Activated CD4-positive, CD25-positive, alpha-beta regulatory T cell treated with anti-CD3 and anti-CD28 coated beads, Interleukin-2, amount 50 U/mL, for 24 hours (primary cell): ENCODE results near the gene EPS8L1.
"Not testable (repeated sequence)": the region's sequence is repeated elsewhere in the genome, so short reads cannot be mapped to it uniquely, and the experiment has no call there.

ENCODE experiments used
- ATAC-seq, 2 donors: fragments of 150-1000 bp; cut with Tn5 transposase; one replicate each; pipeline ENCODE4 v1.10.0; 2021; ENCODE audit warnings: mild to moderate bottlenecking in 1 of 2, moderate library complexity in 1 of 2

Gene EPS8L1

DNA sequence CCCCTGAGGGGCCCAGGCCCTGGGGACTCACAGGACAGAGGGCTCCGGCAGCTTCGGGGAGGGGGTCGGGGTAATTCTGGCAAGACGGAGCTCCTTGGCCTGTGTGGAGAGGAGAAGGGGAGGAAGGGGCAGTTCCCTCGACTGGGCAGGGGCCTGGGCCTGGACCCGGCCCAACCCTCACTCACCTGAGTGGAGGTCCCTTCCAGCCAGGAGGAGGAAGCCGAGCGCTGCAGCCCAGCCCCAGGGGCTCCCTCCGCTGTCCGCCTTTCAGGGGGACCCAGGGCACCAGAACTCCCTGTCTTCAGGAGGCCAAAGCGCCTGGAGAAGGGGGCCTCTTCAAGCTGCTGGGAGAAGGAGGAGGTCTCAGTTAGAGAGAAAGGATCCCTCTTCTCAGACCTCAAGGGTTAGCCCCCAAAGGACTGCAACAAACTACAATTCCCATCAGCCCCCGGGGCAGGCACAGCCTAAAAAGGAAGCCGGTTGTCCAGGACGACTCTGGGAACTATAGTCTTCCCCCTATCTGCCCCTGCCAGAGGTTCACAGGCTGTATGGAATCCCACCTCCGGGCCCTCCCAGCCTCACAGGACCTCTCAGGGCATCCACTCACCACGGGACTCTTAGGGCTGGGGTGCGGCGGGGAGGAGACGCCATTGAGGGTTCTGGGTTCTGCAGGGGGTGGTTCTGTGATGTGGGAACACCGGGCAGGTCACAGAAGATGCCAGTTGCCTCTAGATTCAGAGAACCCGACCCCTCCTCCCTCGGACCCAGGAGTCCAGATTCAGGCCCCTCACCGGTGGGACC lies 19.8 kb downstream of the EPS8L1 start:
- ATAC-seq = no peak

DNA sequence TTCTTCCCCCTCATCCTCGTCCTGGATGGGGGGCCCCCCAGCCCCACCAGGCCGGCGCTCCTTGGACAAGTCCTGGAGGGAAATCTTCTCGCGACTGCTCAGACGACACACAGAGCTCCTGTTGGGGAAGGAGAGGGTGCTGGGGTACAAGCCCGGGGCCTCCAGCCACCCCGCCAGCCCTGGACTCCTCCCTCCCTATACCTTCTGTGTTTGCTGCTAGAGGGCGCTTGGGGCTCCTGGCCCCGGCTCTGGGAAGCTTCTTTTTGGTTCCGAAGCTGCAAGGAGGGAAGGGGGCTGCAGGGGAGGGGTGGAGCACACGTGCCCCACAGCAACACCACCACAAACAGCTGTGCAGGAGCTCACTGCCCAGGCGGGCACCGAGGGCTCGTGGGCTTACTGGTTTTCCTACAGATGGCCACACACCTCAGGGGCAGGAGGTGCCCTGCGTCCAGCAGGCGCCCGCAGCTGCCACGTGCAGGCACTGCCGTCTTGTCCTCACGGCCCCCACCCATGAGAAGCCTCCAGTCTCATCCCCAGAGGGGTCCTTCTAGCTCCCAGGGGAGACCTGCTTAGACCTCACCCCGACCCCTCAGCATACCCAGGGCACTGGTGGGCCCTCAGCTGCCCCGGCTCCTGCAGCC lies 20.5 kb downstream of the EPS8L1 start:
- no peak for ATAC-seq

DNA sequence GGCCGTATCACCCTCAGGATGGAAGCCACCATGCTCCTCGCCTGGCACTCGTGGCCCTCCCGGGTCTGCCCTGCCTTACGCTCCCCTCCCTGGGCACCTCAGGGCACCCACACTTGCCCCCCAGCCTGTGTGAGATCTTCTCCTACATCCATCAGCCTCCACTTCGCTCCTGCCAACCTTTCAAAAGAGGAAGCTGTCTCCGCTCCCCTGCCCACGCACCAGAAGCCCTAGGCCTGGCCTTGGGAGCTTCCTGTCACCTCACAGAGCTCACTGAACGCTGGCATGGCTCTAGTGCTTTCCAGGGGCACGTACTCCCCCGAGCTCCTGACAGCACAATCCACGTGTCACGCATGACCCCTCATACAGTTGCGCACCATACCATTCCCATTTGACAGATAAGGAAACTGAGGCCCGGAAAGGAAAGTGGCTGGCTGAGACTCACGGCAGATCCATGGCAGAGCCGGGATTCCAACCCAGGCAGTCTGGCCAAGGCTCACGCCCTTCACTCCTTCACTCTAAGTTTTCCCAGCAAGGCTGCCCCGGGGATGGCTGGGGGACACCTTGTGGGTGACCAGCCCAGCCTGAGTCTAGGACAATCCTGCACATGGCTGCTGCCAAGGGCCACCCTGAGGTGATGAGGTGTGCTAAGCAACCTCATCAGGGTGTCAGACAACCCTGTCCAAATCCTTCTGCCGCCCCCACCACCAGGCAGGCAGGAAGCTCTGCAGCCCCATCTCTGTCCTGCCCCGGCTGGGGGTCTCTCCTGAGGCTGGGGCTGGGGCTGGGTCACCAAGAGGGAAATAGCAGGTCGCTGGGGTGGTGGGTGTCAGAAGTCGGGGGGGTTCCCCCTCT lies 22.4 kb downstream of the EPS8L1 start:
- ATAC-seq = no peak

DNA sequence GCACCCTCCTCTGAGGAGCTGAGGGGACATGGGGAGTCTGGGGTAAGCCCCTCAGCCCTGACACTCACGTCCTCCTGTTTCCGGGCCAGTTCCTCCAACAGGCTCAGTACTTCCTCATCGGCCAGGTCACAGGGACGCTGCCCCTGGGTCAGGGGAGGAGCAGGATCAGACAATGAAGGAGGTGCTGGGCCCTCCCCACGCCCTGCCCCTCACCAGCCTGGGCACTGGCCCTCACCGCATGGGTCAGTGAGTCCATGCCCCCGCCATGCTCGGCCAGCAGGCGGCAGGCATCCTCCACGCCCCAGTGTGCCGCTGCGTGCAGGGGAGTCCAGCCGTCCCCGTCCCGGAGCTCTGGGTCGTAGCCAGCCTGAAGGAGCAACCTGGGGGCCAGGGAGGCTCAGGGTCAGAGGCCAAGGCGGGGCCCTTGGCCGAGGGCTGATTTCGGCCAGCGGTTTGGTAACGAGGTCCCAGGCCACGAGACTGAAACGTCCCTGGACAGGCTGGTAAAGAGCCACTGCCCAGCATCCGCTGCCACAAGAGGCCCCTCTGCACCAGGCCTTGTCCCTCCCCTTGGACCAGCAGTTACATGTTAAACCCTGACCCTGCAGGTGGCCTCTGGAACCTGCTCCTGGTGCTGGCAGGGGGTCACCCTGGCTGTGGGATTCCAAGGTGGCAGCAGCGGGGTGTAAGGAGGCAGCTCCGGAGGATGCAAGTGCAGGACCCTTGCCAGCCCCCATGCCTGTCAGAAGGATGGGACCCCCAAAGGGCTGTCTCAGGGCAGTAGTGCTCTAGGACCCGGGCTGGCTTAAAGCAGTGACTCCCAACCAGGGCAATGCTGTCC lies 23.3 kb downstream of the EPS8L1 start:
- no peak for ATAC-seq

DNA sequence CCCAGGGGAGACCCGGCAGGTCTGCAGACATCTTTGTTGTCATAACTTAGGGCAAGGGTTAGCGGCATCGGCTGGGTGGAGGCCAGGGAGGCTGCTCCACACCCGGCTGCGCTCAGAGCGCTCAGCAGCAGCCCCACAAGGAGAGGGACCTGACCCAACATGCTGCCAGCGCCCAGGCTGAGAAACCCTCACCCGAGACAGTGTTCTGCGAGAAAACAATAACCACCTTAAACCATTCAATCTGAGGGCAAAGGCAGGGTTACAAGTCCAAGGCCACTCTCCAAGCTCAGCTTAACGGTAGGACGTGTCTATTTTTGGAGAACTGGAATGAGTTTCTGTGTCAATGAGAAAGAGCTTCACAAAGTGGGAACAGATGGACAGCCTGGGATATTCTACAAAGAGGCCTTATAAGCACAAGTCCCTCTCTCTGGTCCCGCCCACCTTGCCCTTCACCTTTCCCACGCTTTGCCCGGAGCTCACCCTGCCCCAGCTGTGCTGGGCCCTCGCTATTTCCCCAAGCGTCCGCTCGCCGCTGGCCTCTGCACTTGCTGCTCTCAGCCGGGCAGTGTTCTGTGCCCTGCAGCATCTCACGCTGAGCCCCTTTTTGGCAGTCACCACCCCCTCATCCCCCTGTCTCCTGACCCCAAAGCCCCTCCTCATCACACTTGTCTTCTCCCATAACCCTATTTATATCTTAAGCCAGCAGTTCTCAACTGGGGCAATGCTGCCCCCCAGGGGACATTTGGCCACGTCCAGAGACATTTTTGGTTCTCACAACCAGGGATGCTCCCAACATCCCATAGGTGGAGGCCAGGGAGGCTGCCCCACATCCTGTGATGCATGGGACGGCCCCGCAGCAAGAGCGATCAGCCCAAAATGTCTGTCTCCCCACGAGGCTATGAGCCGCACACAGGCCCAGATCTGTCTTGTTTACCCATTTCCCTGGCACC lies 24.2 kb downstream of the EPS8L1 start:
- ATAC-seq = no peak

DNA sequence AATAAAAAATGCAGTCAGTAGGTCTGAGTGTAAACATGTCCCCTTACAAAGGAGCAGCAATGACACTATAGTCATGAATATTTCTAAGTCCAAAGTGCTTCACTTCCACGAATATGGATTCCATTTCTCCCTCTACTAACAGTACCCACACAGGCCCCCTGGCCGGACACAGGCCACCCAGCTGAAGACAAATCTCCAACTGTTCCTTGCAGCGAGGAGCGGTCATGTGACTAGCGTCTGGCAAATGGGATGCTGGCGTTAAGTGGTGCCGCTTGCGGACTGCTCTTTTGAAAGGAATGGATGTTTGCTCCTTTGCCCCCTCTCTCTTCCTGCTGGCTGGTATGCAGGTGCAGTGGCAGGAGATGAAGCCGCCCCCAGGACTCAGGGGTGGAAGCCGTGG lies 25.6 kb downstream of the EPS8L1 start:
- ATAC-seq = no peak

DNA sequence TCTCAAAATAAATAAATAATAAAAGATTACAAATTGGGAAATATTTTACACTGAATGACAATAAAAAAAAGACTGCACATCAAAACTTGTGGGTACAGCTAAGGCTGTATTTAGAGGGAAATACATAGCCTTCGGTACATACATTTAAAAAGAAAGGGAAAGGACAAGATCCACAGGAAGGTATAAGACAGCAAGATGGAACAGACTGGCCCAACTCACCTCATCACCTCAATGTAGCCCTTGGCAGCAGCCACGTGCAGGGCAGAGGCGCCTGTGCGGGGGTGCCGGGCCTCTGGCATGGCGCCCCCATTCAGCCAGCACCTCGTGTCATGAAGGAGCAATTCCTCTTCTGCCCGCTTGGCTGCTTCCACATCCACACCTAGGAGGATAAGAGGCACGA lies 27.5 kb downstream of the EPS8L1 start:
- ATAC-seq = no peak

DNA sequence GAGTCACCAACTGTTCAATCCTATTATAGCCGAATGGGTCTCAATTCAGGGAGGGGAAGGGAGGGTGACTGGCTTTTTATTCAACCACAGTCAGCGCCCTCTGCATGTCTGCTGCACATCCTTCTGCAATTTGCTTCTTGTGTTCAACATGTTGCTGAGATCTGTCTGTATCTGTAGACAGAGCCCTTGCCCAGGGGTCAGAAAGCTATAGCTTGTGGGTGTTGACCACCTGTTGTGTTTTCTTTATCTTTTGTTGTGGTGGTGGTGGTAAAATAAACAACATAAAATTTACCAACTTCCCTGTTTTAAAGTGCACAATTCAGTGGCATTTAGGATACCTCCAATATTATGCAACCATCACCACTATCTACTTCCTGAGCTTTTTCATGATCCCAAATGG lies 29.6 kb downstream of the EPS8L1 start:
- ATAC-seq = no peak

DNA sequence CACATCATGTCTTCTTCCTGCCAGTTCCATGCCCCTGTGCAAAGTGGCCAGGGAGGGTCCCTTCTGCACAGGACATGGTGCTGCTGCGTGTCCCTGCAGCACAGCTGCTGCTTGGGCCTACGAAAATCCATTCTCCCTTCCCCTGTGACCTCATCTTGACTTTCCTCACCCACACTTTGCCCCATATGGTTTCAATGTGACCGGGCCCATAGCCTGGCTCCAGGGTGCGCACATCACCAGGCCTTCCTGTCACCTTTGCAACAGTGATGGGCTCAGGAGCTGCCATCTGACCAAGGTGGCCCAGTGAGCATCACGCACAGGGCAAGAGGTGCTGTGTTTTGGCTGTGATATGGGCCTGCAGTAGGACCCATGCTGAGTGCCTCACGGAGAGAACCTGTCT lies 30.9 kb downstream of the EPS8L1 start:
- no peak for ATAC-seq

DNA sequence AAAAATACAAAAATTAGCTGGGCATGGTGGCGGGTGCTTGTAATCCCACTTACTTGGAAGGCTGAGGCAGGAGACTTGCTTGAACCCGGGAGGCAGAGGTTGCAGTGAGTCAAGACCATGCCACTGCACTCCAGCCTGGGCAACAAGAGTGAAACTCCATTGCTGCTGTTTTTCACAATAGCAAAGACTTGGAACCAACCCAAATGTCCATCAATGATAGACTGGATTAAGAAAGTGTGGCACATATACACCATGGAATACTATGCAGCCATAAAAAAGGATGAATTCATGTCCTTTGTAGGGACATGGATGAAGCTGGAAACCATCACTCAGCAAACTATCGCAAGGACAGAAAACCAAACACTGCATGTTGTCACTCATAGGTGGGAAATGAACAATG lies 31.6 kb downstream of the EPS8L1 start:
- ATAC-seq = not testable (repeated sequence)

DNA sequence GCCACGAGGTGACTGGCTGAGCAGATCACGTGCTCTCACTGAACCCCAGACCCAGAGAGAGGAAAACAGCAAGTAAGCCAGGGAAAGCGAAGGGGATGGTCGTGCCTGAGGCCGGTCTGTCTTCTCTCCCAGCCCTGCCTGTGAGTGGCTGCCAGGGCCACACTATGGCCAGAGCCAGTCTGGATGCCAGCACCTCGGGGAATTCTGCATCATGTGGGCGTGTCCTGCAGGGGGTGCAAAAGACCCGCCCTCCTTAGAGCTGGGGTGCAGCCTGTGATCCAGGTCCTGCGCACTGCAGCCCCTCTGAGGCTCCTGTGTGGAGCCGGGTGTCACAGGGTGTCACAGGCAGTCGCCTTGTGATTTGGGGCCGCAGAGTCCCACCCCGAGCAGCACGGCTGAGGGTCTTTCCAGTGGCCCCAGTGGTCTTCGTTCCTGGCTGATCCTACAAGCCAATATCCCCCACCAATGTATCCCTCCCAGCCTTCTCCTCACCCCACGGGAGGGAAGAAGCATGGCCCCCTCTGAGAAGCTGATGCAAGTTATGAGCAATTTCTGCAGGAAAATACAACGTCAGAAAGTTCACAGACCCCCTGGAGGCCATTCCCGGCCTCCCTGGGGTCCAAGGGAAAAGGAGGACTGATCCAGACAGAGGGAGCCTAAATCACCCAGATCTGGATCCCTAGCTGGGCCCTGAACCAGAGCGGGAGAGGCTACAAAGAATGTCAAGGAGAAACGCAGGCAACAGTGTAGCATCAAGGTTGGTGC lies 34.0 kb downstream of the EPS8L1 start:
- no peak for ATAC-seq

DNA sequence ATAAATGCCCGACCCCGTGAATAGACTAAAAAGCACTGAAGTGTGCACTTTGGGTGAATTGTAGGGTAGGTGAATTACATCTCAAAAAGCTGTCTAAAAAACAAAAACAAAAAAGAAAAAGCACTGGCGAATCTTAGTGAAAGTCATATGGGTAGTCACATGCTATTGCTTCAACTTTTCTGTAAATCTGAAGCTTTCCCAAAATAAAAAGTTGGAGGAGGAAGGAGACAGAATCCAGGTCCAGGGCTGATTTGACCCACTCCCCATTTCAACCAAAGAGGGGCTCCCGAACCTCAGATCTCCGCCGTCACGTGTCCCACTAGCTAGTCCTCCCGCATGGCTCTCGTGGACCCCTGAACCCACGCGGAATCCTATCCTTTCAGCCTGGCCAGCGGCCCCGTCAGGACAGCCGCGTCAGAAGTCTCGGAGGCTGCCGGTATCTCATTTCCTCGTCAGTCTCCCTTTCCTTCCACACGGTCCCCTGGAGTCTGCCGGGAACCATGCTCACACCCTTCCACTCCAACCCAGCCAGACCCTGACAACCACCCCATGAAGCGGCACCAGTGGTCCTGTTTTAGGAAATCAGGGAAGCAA lies 35.7 kb downstream of the EPS8L1 start:
- ATAC-seq = no peak

DNA sequence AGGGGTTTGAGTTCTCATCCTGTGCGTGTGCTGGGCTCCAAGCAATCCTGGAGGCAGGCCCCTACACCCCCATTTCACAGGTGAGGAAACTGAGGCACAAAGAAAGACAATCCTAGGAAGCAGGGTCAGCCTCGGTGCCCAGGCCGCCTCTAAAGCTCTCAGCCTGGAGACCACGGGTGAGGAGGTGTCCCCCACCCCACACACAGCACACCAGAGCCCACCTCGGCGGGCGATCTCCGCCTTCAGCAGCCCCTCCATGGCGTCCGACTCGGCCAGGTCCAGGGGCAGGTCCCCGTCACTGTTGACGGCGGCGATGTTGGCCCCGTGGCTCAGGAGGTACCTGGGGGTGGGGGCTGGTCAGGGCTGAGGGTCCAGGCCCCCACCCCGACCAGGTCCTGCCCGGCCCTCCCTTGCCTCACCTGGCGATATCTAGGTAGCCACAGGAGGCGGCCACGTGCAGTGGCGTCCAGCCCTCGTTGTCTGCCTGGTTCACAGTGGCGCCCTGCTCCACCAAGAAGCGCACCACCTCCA lies 36.6 kb downstream of the EPS8L1 start:
- no peak for ATAC-seq

DNA sequence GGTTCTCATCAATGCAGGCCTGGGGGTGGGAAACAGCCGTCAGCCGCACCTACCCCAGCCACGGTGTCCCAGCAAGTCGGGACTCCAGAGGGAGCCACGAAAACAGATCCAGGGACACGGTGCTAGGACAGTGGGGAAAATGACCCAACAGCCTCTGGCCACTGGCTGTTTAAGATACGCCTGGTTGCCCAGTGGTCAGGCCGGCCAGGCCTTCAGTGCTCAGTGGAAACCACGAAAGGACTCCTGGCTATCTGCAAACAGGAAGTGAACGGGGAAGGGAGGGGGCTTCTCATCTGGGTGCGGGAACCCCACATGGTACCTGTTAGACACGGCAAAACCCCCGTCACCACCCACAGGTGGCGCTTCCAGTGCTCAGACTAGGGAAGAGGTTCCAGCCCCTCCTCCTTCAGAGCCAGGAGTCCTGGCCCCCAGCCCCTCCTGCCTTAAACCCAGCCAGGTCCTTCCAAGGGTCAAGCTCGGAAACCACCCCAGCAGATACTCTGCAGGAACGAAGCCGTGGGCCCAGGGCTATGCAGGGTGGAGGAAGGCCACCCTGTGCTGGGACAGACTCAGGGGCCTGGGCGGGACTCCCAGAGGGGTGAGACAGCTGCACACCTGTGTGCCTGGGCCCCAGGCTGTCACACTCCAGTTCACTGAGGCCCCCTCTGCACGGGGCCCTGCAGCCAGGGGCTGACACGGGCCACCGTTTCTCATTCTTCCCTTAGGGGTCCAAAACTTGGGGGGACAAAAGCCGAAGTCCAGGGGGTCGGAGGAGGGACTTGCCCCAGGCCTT lies 37.3 kb downstream of the EPS8L1 start:
- no peak for ATAC-seq

DNA sequence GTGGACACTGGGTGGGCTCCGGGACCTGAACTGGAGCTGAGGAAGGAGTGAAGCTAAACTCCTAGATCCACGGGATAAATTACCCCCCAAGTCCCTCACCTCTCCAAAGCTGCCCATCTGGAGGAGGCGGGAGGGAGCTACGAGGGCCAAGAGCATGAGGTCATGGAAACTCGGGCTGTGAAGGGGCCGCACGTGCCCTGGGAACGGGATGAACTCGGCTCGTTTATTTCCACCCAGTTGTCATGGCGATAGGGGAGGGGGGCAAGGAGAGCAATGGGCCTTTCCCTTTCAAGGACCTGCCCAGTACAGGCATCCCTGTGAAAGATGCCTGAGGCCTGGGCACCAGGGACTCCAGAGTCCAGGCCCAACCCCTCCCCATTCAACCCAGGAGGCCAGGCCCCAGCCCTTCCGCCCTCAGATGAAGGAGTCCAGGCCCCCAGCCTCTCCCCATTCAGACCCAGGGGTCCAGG lies 37.9 kb downstream of the EPS8L1 start:
- no peak for ATAC-seq

DNA sequence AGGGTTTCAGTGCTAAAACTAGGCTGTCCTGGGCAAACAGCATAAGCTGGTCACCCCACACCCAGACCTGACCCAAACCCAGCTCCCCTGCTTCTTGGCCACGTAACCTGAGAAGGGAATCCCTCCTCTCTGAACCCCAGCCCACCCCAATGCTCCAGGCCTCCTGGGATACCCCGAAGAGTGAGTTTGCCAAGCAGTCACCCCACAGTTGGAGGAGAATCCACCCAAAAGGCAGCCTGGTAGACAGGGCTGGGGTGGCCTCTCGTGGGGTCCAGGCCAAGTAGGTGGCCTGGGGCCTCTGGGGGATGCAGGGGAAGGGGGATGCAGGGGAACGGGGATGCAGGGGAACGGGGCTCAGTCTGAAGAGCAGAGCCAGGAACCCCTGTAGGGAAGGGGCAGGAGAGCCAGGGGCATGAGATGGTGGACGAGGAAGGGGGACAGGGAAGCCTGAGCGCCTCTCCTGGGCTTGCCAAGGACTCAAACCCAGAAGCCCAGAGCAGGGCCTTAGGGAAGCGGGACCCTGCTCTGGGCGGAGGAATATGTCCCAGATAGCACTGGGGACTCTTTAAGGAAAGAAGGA lies 39.0 kb downstream of the EPS8L1 start:
- no peak for ATAC-seq

DNA sequence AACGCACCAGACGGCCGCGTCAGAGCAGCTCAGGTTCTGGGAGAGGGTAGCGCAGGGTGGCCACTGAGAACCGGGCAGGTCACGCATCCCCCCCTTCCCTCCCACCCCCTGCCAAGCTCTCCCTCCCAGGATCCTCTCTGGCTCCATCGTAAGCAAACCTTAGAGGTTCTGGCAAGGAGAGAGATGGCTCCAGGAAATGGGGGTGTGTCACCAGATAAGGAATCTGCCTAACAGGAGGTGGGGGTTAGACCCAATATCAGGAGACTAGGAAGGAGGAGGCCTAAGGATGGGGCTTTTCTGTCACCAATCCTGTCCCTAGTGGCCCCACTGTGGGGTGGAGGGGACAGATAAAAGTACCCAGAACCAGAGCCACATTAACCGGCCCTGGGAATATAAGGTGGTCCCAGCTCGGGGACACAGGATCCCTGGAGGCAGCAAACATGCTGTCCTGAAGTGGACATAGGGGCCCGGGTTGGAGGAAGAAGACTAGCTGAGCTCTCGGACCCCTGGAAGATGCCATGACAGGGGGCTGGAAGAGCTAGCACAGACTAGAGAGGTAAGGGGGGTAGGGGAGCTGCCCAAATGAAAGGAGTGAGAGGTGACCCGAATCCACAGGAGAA lies 39.9 kb downstream of the EPS8L1 start:
- ATAC-seq = no peak

DNA sequence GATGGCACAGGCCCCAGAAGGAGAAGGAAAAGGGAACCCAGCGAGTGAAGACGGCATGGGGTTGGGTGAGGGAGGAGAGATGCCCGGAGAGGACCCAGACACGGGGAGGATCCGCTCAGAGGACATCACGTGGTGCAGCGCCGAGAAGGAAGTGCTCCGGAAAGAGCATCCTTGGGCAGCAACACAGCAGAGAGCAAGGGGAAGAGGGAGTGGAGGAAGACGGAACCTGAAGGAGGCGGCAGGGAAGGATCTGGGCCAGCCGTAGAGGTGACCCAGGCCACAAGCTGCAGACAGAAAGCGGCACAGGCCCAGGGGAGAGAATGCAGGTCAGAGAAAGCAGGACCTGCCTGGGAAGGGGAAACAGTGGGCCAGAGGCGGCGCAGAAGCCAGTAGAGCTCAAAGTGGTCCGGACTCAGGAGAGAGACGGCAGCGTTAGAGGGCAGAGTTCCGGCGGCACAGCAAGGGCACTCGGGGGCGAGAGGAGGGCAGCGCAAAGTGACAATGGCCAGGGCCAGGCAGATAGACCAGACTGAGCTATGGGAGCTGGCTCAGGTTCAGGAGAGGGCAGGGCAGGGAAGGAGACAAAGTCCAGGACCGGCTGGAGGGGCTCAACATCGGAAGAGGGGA lies 40.7 kb downstream of the EPS8L1 start:
- ATAC-seq = peak; percentile 32 to 34
